ENCODE results near the gene LRRC27. TPM values are rescaled to one million over a fixed set of nuclear protein-coding genes. Genes with fewer than 3 reads are reported as not detected.
A peak's percentile ranks its signal among the peaks of the same experiment; 100 is the strongest.

The LRRC27 gene
- polyA plus RNA-seq, 2 of the 4 experiments (the other 2 are of a cell fraction), result 6.5 to 6.9 TPM

DNA sequence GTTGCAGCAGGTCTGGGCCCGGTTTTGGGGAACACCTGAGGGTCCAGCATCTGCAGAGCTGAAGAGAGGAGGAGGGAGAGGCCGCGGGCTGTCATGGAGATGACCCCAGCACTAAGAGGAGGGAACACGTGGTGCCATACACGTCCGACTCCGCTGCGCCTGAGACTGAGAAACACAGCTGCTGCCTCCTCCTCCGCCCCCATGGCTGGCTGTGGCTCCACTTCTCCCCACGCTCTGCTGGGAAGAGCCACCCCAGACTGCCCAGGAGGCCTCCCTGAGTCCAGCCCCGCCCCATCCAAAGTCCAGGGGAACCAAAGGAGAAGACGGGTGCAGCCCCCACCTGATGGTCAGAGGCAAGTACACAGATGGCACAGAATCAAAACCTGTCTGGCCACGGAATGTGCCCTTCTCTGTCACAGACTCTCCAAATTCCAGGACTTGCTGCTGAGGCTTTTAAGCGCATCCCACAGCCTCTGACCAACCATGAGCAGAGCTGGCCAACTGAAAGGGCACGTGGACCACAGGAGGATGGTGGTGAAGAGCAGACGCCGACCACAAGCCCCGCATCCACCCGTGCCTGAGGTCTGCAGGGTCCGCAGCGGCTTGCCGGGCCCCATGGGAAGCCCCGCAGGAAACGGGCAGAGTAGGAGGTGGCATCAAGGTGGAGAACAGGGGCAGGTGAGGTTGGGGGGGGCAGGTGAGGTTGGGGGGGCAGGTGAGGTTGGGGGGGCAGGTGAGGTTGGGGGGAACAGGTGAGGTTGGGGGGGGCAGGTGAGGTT, 48.2 kb upstream of the LRRC27 start:
- CTCF ChIA-PET, result no interaction called here

DNA sequence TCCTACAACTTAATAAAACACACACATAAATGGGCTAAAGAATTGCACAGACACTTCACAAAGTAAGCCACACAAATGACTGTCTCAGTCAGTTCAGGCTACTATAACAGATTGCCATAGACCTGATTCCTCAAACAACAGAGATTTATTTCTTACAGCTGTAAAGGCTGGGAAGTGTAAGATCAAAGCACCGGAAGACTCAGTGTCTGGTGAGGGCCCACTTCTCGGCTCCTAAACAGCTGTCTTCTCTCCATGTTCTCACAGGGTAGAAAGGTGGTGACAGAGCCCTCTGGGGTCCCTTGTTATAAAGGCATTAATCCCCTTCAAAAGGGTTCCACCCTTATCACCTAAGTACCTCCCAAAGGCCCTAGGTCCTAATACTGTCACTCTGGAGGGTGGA, 42.6 kb upstream of the LRRC27 start:
- DNase-seq (ENCODE audit: low read depth in 1 of 2, low spot score in 1 of 2) (no peak), ATAC-seq (no peak), FAIRE-seq (no peak)
- H3K4me1 ChIP-seq, result no peaks in the 10 kb centered on the region
- TF ChIP-seq RFX5 (IDR thresholded peaks at IDR 0.05), result no peak
- no peak overlapping the region for H3K27ac ChIP-seq
- H3K4me3 ChIP-seq, result no peak overlapping the region
- WGBS (ENCODE audit: missing lambda C conversion rate), result 100% methylated on average over 2 of the region's 2 CpGs
- ChIA-PET CTCF (no interaction called here), POLR2A (no interaction called here)
- H3K9me3 ChIP-seq, result peaks cover 6% of the 10 kb centered on the region; the same call in 1 of the 3 replicates
- no peak overlapping the region for H3K4me2 ChIP-seq

More for the DNA sequence above, 48.2 kb upstream of the LRRC27 start:
- 80% methylated on average over 24 of the region's 24 CpGs for WGBS (ENCODE audit: missing lambda C conversion rate)
- FAIRE-seq (no peak), ATAC-seq (peak in 1 of 2 experiments; percentile 20; a peak in 2 of 6 replicates), DNase-seq (ENCODE audit: low read depth in 1 of 2, low spot score in 1 of 2) (no peak)
- Histone ChIP-seq H3K4me1 (no peaks in the 10 kb centered on the region), H3K4me3 (no peak overlapping the region), H3K27ac (no peak overlapping the region), H3K9me3 (peaks cover 6% of the 10 kb centered on the region; the same call in 1 of the 3 replicates), H3K4me2 (no peak overlapping the region)
- no peak for TF ChIP-seq EHMT2 (IDR thresholded peaks at IDR 0.05; ENCODE audit: low read depth)
- no peak for TF ChIP-seq HOXB5 (CRISPR knock-in tag; IDR thresholded peaks at IDR 0.05)
- TF ChIP-seq NPAS2 (CRISPR knock-in tag; IDR thresholded peaks at IDR 0.05; ENCODE audit: borderline replicate concordance), result no peak
- TF ChIP-seq ATOH8 (CRISPR knock-in tag; IDR thresholded peaks at IDR 0.05; ENCODE audit: low read depth), result no peak
- no peak for TF ChIP-seq CHD4 (IDR thresholded peaks at IDR 0.05; ENCODE audit: borderline replicate concordance)
- TF ChIP-seq RNF2 (IDR thresholded peaks at IDR 0.05; ENCODE audit: borderline replicate concordance, low read depth), result no peak
- no peak for TF ChIP-seq POLR2AphosphoS2 (conservative IDR thresholded peaks at IDR 0.05; ENCODE audit: low read length)
- no peak for TF ChIP-seq FOSL2 (IDR thresholded peaks at IDR 0.05)
- TF ChIP-seq FOSL2 (CRISPR knock-in tag; IDR thresholded peaks at IDR 0.05), result no peak
- no peak for TF ChIP-seq SMC3 (IDR thresholded peaks at IDR 0.05)
- no peak for TF ChIP-seq ZSCAN20 (CRISPR knock-in tag; IDR thresholded peaks at IDR 0.05)
- TF ChIP-seq KDM5A (IDR thresholded peaks at IDR 0.05), result no peak
- no peak for TF ChIP-seq ZFP36 (IDR thresholded peaks at IDR 0.05; ENCODE audit: borderline replicate concordance, partially characterized antibody)
- TF ChIP-seq POLR2A (IDR thresholded peaks at IDR 0.05; ENCODE audit: low read length), result no peak
- no peak for TF ChIP-seq CBX2 (IDR thresholded peaks at IDR 0.05; ENCODE audit: borderline replicate concordance, low read depth)
- TF ChIP-seq, protein P1, sequence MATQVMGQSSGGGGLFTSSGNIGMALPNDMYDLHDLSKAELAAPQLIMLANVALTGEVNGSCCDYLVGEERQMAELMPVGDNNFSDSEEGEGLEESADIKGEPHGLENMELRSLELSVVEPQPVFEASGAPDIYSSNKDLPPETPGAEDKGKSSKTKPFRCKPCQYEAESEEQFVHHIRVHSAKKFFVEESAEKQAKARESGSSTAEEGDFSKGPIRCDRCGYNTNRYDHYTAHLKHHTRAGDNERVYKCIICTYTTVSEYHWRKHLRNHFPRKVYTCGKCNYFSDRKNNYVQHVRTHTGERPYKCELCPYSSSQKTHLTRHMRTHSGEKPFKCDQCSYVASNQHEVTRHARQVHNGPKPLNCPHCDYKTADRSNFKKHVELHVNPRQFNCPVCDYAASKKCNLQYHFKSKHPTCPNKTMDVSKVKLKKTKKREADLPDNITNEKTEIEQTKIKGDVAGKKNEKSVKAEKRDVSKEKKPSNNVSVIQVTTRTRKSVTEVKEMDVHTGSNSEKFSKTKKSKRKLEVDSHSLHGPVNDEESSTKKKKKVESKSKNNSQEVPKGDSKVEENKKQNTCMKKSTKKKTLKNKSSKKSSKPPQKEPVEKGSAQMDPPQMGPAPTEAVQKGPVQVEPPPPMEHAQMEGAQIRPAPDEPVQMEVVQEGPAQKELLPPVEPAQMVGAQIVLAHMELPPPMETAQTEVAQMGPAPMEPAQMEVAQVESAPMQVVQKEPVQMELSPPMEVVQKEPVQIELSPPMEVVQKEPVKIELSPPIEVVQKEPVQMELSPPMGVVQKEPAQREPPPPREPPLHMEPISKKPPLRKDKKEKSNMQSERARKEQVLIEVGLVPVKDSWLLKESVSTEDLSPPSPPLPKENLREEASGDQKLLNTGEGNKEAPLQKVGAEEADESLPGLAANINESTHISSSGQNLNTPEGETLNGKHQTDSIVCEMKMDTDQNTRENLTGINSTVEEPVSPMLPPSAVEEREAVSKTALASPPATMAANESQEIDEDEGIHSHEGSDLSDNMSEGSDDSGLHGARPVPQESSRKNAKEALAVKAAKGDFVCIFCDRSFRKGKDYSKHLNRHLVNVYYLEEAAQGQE (IDR thresholded peaks at IDR 0.05), result no peak
- no peak for TF ChIP-seq FOXS1 (CRISPR knock-in tag; IDR thresholded peaks at IDR 0.05)
- no peak for TF ChIP-seq ZNF302 (CRISPR knock-in tag; IDR thresholded peaks at IDR 0.05)
- TF ChIP-seq TFCP2L1 (CRISPR knock-in tag; IDR thresholded peaks at IDR 0.05), result no peak
- TF ChIP-seq RARB (CRISPR knock-in tag; IDR thresholded peaks at IDR 0.05), result no peak
- POLR2A ChIA-PET, result no interaction called here
